MCF 10A (cell line): ENCODE measurements around the gene CARD11. TPM values are rescaled to one million over a fixed set of nuclear protein-coding genes. Genes with fewer than 3 reads are reported as not detected.

ENCODE experiments used
- BruUV-seq: library from RNA; stranded (reverse); fragments of 400-500 nt; replicated peaks from 2 replicates; lab custom pipeline; 2021; lab: Mats Ljungman, UMichigan
- CTCF ChIA-PET: fragments of 300-600 bp; sonication (Branson Sonifier 250); formaldehyde crosslinking; extraction: SDS; loops from one replicate; lab custom pipeline; 2021; ENCODE audit warnings: antibody characterized with exemption, inconsistent platforms; lab: Yijun Ruan, JAX
- POLR2A ChIA-PET: fragments of 300-600, 350-650 bp; sonication (Branson Sonifier 250); formaldehyde crosslinking; extraction: SDS; loops from one replicate; lab custom pipeline; 2020; ENCODE audit warnings: antibody characterized with exemption, inconsistent platforms; lab: Yijun Ruan, JAX
- DNase-seq: peaks from one replicate; pipeline ENCODE4 v3.0.0-alpha.2; 2018; ENCODE audit not compliant: unreplicated experiment
- H3K27ac Mint-ChIP-seq: one replicate; pipeline ENCODE4 v1.8.0; 2022; ENCODE audit warnings: mild to moderate bottlenecking, low read depth, mixed read lengths; ENCODE audit not compliant: unreplicated experiment
- H3K27me3 Mint-ChIP-seq: one replicate; pipeline ENCODE4 v1.8.0; 2022; ENCODE audit warnings: mixed read lengths; ENCODE audit not compliant: insufficient read depth, unreplicated experiment
- H3K36me3 Mint-ChIP-seq: one replicate; pipeline ENCODE4 v1.8.0; 2022; ENCODE audit warnings: mild to moderate bottlenecking, moderate library complexity, mixed read lengths; ENCODE audit not compliant: insufficient read depth, unreplicated experiment
- H3K4me1 Mint-ChIP-seq: one replicate; pipeline ENCODE4 v1.8.0; 2022; ENCODE audit warnings: mixed read lengths; ENCODE audit not compliant: insufficient read depth, unreplicated experiment
- H3K4me3 Mint-ChIP-seq: one replicate; pipeline ENCODE4 v1.8.0; 2022; ENCODE audit warnings: mild to moderate bottlenecking, moderate library complexity, mixed read lengths; ENCODE audit not compliant: unreplicated experiment
- H3K9me3 Mint-ChIP-seq: one replicate; pipeline ENCODE4 v1.8.0; 2022; ENCODE audit warnings: mixed read lengths; ENCODE audit not compliant: unreplicated experiment
- CTCF ChIP-seq: fragments of 200-600 bp; IDR thresholded peaks from one replicate; pipeline ENCODE4 v1.8.0; 2022; ENCODE audit warnings: antibody characterized with exemption, mild to moderate bottlenecking; ENCODE audit not compliant: unreplicated experiment
- intact Hi-C: fragments of 100-400 bp; cut with micrococcal nuclease; formaldehyde crosslinking; loops from 2 replicates; pipeline ENCODE4 v1.14.1; 2022
- total RNA-seq: library from RNA; stranded (reverse); gene quantifications from 2 replicates; pipeline ENCODE4 v1.2.3, GENCODE V29; 2022

Gene CARD11
- total RNA-seq, 1 experiment from 2014 or later, result not detected

GRCh38 chr7:3066506-3066905 is 22.8 kb upstream of the CARD11 start:
- intact Hi-C loops, result no loop called here
- Mint-ChIP-seq H3K27me3 (peaks cover 41% of the 10 kb centered on the region), H3K27ac (no peak overlapping the region), H3K36me3 (no peaks in the 10 kb centered on the region), H3K4me3 (no peak overlapping the region), H3K4me1 (peaks cover 6% of the 10 kb centered on the region), H3K9me3 (peaks cover 6% of the 10 kb centered on the region)
- ChIA-PET POLR2A (no interaction called here), CTCF (interaction anchor here (0.6 kb wide), 1 partner anchor 91 kb away, joined by 3 read pairs; no protein-coding TSS in a partner anchor)
- TF ChIP-seq CTCF, result no peak
- DNase-seq, result no peak
- no TSS peak for BruUV-seq

- BruUV-seq, result no TSS peak
- peaks cover 6% of the 10 kb centered on the region for H3K4me1 Mint-ChIP-seq
- H3K27me3 Mint-ChIP-seq, result peaks cover 45% of the 10 kb centered on the region
- TF ChIP-seq CTCF, result peak; percentile 40
- H3K27ac Mint-ChIP-seq, result no peak overlapping the region
- no peak overlapping the region for H3K4me3 Mint-ChIP-seq
- peak; percentile 46 for DNase-seq
- POLR2A ChIA-PET, result interaction anchor here (0.6 kb wide), 1 partner anchor 21 kb away, joined by 3 read pairs; no protein-coding TSS in a partner anchor
- CTCF ChIA-PET, result interaction anchor here (0.6 to 0.9 kb wide), 3 partner anchors 90 to 1650 kb away, joined by 3 read pairs; no protein-coding TSS in a partner anchor
- intact Hi-C loops, result no loop called here
- no peaks in the 10 kb centered on the region for H3K9me3 Mint-ChIP-seq
- no peaks in the 10 kb centered on the region for H3K36me3 Mint-ChIP-seq
Observed at GRCh38 chr7:3065724-3066143, 22.1 kb upstream of the CARD11 start.

- Mint-ChIP-seq H3K36me3 (no peaks in the 10 kb centered on the region), H3K4me3 (no peak overlapping the region), H3K27ac (no peak overlapping the region), H3K27me3 (peaks cover 45% of the 10 kb centered on the region), H3K9me3 (no peaks in the 10 kb centered on the region), H3K4me1 (peaks cover 6% of the 10 kb centered on the region)
- no peak for TF ChIP-seq CTCF
- CTCF ChIA-PET, result no interaction called here
- intact Hi-C loops, result no loop called here
- DNase-seq, result no peak
- no TSS peak for BruUV-seq
- POLR2A ChIA-PET, result no interaction called here
Observed at GRCh38 chr7:3064067-3064466, 20.4 kb upstream of the CARD11 start.

GRCh38 chr7:3063016-3063753 is 19.5 kb upstream of the CARD11 start:
- DNase-seq, result no peak
- CTCF ChIA-PET, result no interaction called here
- H3K36me3 Mint-ChIP-seq, result no peaks in the 10 kb centered on the region
- no peaks in the 10 kb centered on the region for H3K9me3 Mint-ChIP-seq
- no TSS peak for BruUV-seq
- intact Hi-C loops, result no loop called here
- POLR2A ChIA-PET, result no interaction called here
- H3K4me3 Mint-ChIP-seq, result no peak overlapping the region
- H3K27me3 Mint-ChIP-seq, result peaks cover 45% of the 10 kb centered on the region
- H3K4me1 Mint-ChIP-seq, result peaks cover 6% of the 10 kb centered on the region
- TF ChIP-seq CTCF, result no peak
- no peak overlapping the region for H3K27ac Mint-ChIP-seq
